Peyer's patch (tissue), 4 donors: ENCODE measurements around the gene TREML4.

Source experiments
- CTCF ChIP-seq, 6 experiments: fragments of 450-650 bp in 4 of 6; fragments of 200-600 bp in 2 of 6; sonication (generic) in 1 of 6; IDR thresholded peaks; one replicate each; pipeline ENCODE4 v1.5.1; 2017 to 2019; ENCODE audit warnings: antibody characterized with exemption in 6 of 6, mild to moderate bottlenecking in 3 of 6, moderate library complexity in 1 of 6
- POLR2A ChIP-seq, 2 donors: fragments of 450-650 bp; IDR thresholded peaks; one replicate each; pipeline ENCODE4 v1.5.1; 2017; ENCODE audit warnings: antibody characterized with exemption in 2 of 2, mild to moderate bottlenecking in 2 of 2, moderate library complexity in 2 of 2

GRCh38 chr6:41200901-41201763 lies 27.0 kb upstream of the TREML4 start, which contains the start of gene TREML2:
- TF ChIP-seq CTCF (IDR thresholded peaks at IDR 0.05) (no peak), POLR2A (IDR thresholded peaks at IDR 0.05) (no peak)
